HepG2 (cell line): Measurements from ENCODE around the gene ACSS1.

Experiments
- AGO2 ChIP-seq: fragments of 200-400 bp; formaldehyde crosslinking; optimal IDR thresholded peaks from 2 replicates; pipeline ENCODE3; 2017; ENCODE audit warnings: mild to moderate bottlenecking, low read depth, low read length, moderate library complexity
- CTCF ChIP-seq: sonication (generic); formaldehyde crosslinking; IDR thresholded peaks from 2 replicates; pipeline ENCODE4 v1.5.0; 2020; ENCODE audit warnings: mild to moderate bottlenecking, missing genetic modification reagents, moderate library complexity
- ZNF777 ChIP-seq: sonication (generic); formaldehyde crosslinking; IDR thresholded peaks from 2 replicates; pipeline ENCODE4 v1.4.0; 2020; ENCODE audit warnings: missing genetic modification reagents
- TF ChIP-seq, protein P1 (sequence below): sonication (generic); formaldehyde crosslinking; conservative IDR thresholded peaks from 2 replicates; pipeline ENCODE4 v1.4.0; 2020; ENCODE audit warnings: missing genetic modification reagents

GRCh38 chr20:25050501-25051350, 7.2 kb downstream of the ACSS1 start:
- TF ChIP-seq CTCF (no peak), AGO2 (peak; percentile 31), ZNF777 (CRISPR knock-in tag) (no peak)
- TF ChIP-seq, protein P1, sequence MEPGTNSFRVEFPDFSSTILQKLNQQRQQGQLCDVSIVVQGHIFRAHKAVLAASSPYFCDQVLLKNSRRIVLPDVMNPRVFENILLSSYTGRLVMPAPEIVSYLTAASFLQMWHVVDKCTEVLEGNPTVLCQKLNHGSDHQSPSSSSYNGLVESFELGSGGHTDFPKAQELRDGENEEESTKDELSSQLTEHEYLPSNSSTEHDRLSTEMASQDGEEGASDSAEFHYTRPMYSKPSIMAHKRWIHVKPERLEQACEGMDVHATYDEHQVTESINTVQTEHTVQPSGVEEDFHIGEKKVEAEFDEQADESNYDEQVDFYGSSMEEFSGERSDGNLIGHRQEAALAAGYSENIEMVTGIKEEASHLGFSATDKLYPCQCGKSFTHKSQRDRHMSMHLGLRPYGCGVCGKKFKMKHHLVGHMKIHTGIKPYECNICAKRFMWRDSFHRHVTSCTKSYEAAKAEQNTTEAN (CRISPR knock-in tag), result no peak
